ENCODE measurements around the gene PTPRG.
"Not testable (repeated sequence)": the region's sequence is repeated elsewhere in the genome, so short reads cannot be mapped to it uniquely, and the experiment has no call there.

The PTPRG gene

GRCh38 chr3:61808999-61809398 lies 247.6 kb downstream of the PTPRG start:
- DNase-seq: no peak

- peak; percentile 7 for DNase-seq
Observed at GRCh38 chr3:61809879-61810278, 248.5 kb downstream of the PTPRG start.

GRCh38 chr3:61810953-61811497 lies 249.7 kb downstream of the PTPRG start:
- no peak for DNase-seq

GRCh38 chr3:61811652-61812051 lies 250.3 kb downstream of the PTPRG start:
- no peak for DNase-seq

- DNase-seq: no peak
Observed at GRCh38 chr3:61812085-61812484, 250.7 kb downstream of the PTPRG start.

GRCh38 chr3:61812517-61812916 lies 251.1 kb downstream of the PTPRG start:
- DNase-seq: no peak

GRCh38 chr3:61813636-61814035 lies 252.3 kb downstream of the PTPRG start:
- no peak for DNase-seq

GRCh38 chr3:61814674-61815073 lies 253.3 kb downstream of the PTPRG start:
- DNase-seq: peak; percentile 29

GRCh38 chr3:61816304-61816703 lies 254.9 kb downstream of the PTPRG start:
- DNase-seq: not testable (repeated sequence)

- DNase-seq: no peak
Observed at GRCh38 chr3:61819861-61820260, 258.5 kb downstream of the PTPRG start.

- no peak for DNase-seq
Observed at GRCh38 chr3:61820306-61820992, 259.1 kb downstream of the PTPRG start.

- DNase-seq: no peak
Observed at GRCh38 chr3:61821823-61822251, 260.5 kb downstream of the PTPRG start.

- no peak for DNase-seq
Observed at GRCh38 chr3:61822588-61822987, 261.2 kb downstream of the PTPRG start.

- no peak for DNase-seq
Observed at GRCh38 chr3:61824553-61825135, 263.3 kb downstream of the PTPRG start.

GRCh38 chr3:61826161-61826560 lies 264.8 kb downstream of the PTPRG start:
- DNase-seq: no peak

- no peak for DNase-seq
Observed at GRCh38 chr3:61828184-61828874, 267.0 kb downstream of the PTPRG start.

- no peak for DNase-seq
Observed at GRCh38 chr3:61828880-61829721, 267.7 kb downstream of the PTPRG start.

GRCh38 chr3:61829722-61830350 lies 268.5 kb downstream of the PTPRG start:
- DNase-seq: no peak

GRCh38 chr3:61831973-61832372 lies 270.6 kb downstream of the PTPRG start:
- no peak for DNase-seq

- DNase-seq: no peak
Observed at GRCh38 chr3:61832375-61833229, 271.2 kb downstream of the PTPRG start.

GRCh38 chr3:61839256-61839655 lies 277.9 kb downstream of the PTPRG start:
- DNase-seq: no peak
